Urinary bladder (tissue), 4 donors: ENCODE measurements around the gene AFF1. TPM values are rescaled to one million over a fixed set of nuclear protein-coding genes. Genes with fewer than 3 reads are reported as not detected.
"Not testable (repeated sequence)": the region's sequence is repeated elsewhere in the genome, so short reads cannot be mapped to it uniquely, and the experiment has no call there.

ENCODE experiments used
- DNase-seq: peaks from one replicate; pipeline ENCODE4 v3.0.0-alpha.2; 2015; ENCODE audit errors: extremely low spot score
- H3K27ac ChIP-seq: one replicate; pipeline ENCODE4 v1.5.1; 2013; ENCODE audit warnings: low read depth, mild to moderate bottlenecking, moderate library complexity
- H3K36me3 ChIP-seq: one replicate; pipeline ENCODE4 v1.6.1; 2013; ENCODE audit warnings: mild to moderate bottlenecking, moderate library complexity; ENCODE audit not compliant: insufficient read depth
- H3K4me1 ChIP-seq: one replicate; pipeline ENCODE4 v1.6.1; 2013; ENCODE audit warnings: mild to moderate bottlenecking, moderate library complexity; ENCODE audit not compliant: insufficient read depth
- H3K4me3 ChIP-seq: one replicate; pipeline ENCODE4 v1.5.1; 2013; ENCODE audit warnings: low read depth, low read length
- WGBS: extraction: QIAGEN DNeasy Blood & Tissue Kit; methylation state at CpG from one replicate; pipeline ENCODE4 v1.1.7; 2013; 5-methylcytosine and 5-hydroxymethylcytosine counted together
- polyA plus RNA-seq: library from polyadenylated mRNA; stranded (reverse); fragments of 200-250 nt; gene quantifications from one replicate; pipeline ENCODE4 v1.2.3, GENCODE V29; 2013
- total RNA-seq: library from RNA; depleted of rRNA; stranded (reverse); fragments of >200 nt; gene quantifications from one replicate; pipeline ENCODE4 v1.2.3, GENCODE V29; 2014
- donor health status: healthy with polysubstance abuse.
- donor health status: healthy.

The AFF1 gene
- total and polyA plus RNA-seq, 2 donors: 22.8 to 32.8 TPM

DNA sequence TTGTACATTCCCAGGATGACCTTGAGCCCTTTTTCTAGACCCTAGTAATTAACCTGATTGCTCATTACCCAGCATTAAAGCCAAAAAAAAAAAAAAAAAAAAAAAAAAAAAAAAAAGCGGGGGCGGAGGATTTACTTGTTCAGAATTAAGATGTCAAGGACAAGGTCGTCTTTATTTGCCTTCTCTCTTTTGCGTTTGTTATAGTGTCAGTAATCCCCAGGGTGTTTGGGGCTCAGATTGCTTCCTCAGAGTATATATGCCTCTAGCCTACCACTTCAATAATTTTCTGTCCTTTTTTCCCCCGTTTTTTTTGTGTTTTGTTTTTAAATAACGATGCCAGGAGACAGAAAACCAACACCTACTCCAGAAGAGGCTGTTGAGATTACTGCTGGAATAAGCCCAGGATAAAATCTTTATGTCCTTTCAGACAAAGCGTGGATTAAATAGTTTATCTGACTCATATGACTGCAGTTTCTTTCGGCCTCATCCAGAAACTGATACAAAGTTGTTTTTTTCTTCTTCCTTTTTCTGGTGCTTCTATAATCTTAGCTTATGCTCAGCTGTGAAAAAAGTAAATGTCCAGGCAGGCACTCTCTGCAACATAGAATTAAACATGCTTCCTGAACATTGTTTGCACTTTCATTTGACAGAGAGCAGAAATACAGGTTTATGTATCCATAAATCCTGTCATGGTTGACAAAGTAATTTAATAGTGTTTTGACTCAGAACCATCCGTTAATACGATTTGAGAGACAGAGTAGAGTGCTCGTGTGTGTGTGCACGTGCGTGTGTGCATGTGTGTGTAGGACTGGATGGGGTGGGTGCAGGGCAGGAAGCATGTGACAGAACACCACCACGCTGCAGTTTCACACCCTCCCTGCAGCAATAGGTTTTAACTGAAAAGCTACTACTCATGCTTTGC is 138.6 kb downstream of the AFF1 start:
- 7% methylated on average over 14 of the region's 14 CpGs for WGBS
- peak overlapping the region; percentile 59 for H3K27ac ChIP-seq
- H3K36me3 ChIP-seq: no peaks in the 10 kb centered on the region
- peak; percentile 73 for DNase-seq
- no peak overlapping the region for H3K4me3 ChIP-seq
- H3K4me1 ChIP-seq: peaks cover 5% of the 10 kb centered on the region

GRCh38 chr4:87074121-87074488 is 139.3 kb downstream of the AFF1 start:
- DNase-seq: no peak
- Histone ChIP-seq H3K4me3 (no peak overlapping the region), H3K36me3 (no peaks in the 10 kb centered on the region), H3K4me1 (peaks cover 5% of the 10 kb centered on the region), H3K27ac (no peak overlapping the region)
- WGBS: 41% methylated on average over 3 of the region's 3 CpGs

- H3K27ac ChIP-seq: no peak overlapping the region
- peaks cover 9% of the 10 kb centered on the region for H3K4me1 ChIP-seq
Observed at GRCh38 chr4:87075876-87076275, 141.1 kb downstream of the AFF1 start.

DNA sequence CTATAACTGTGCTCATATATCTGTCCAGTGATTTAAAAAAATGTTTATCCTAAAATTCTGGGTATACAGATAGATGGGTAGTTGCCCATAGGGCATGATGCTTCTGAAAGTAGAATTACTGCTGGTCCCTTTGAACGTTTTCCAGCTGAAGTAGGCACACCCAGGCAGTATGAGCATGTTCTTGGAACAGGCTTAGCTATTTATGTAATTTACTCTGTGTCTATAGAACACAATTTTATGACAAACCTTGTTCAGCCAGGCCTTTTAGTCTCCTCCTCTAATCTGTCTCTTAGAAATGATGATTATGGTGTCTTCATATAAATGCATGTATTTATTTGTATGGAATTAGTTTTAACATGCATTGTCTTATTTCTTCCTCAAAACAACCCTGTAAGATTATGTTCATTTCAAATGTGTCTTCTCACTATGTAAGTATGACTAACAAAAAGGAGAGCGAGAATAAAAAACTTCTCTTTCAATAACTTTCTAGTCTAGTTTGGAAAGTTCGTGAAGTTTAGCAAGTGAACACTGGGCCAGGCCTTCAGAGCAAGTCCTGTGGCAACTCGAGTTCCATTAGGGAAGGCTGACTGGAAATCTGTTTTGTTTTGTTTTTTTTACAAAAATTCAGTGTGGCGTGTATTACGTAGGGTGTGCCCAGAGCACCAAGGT is 142.0 kb downstream of the AFF1 start:
- no peak overlapping the region for H3K4me3 ChIP-seq
- no peak overlapping the region for H3K27ac ChIP-seq
- no peaks in the 10 kb centered on the region for H3K36me3 ChIP-seq
- peaks cover 8% of the 10 kb centered on the region for H3K4me1 ChIP-seq
- no peak for DNase-seq
- 78% methylated on average over 6 of the region's 6 CpGs for WGBS

More at GRCh38 chr4:87075876-87076275, 141.1 kb downstream of the AFF1 start:
- no peak for DNase-seq
- 58% methylated on average over 2 of the region's 2 CpGs for WGBS
- Histone ChIP-seq H3K36me3 (no peaks in the 10 kb centered on the region), H3K4me3 (no peak overlapping the region)

DNA sequence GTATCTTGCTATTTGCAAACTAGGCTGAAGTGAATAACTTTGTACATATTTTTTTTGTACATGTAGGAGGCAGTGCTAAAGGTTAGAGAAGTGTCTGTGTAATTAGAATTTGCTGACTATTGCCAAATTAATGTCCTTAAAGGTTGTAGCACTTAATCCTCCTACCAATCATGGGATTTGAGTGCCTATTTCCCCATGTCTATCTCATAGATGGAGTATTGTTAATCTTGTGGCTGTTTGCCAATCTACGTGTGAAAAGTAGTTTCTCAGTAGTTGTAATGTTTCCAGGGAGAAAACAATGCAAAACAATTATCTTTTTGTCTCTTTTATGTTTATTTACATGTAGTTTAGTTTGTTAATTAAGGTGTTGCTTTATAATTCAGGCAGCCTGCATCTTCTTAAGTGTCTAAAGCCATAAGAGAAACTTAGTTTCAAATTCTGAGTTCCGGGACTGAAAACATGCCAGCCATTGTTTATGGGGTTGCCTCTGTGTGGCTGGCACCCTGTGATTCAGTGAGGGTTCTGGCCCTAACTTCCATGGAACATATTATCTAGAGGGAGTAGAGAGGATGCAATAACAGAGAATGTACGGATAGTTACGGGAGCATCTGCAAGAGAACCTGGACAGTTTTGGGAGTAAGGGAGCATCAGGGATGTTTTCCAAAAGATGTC is 143.2 kb downstream of the AFF1 start:
- Histone ChIP-seq H3K36me3 (no peaks in the 10 kb centered on the region), H3K4me1 (peaks cover 8% of the 10 kb centered on the region), H3K4me3 (no peak overlapping the region), H3K27ac (no peak overlapping the region)
- no peak for DNase-seq
- WGBS: 66% methylated on average over 4 of the region's 4 CpGs

DNA sequence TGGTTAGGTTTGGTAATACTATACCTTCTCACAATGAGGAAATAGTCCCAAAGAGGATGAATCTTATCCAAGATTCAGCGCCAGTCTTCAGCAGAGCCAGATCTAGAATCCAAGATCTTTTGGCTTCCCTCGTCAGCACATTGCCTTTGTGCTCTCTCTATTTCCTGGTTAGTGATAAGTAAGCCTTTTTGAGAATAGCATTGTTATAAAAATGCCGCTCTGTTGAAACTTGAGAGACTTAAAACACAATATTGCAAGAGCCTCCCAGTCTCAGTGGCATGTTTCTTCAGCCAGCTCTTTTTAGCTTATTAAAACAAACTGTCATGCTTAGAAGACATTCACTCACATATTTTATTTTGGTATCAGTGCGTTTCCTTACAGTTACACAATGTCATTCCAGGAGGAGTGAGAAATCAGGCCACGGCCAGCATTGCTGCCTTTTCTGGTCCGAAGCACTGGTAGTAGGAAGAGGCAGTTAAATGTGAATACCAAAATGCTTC is 144.2 kb downstream of the AFF1 start:
- no peaks in the 10 kb centered on the region for H3K36me3 ChIP-seq
- peaks cover 8% of the 10 kb centered on the region for H3K4me1 ChIP-seq
- 14% methylated on average over 6 of the region's 6 CpGs for WGBS
- peak overlapping the region; percentile 16 for H3K27ac ChIP-seq
- no peak overlapping the region for H3K4me3 ChIP-seq
- DNase-seq: peak; percentile 50

- 54% methylated on average over 2 of the region's 2 CpGs for WGBS
- no peak for DNase-seq
- peaks cover 8% of the 10 kb centered on the region for H3K4me1 ChIP-seq
Observed at GRCh38 chr4:87079967-87080366, 145.2 kb downstream of the AFF1 start.

GRCh38 chr4:87080462-87080861 is 145.7 kb downstream of the AFF1 start:
- H3K36me3 ChIP-seq: no peaks in the 10 kb centered on the region
- H3K27ac ChIP-seq: no peak overlapping the region
- no peak overlapping the region for H3K4me3 ChIP-seq
- H3K4me1 ChIP-seq: peaks cover 8% of the 10 kb centered on the region
- WGBS: 53% methylated on average over 3 of the region's 3 CpGs
- no peak for DNase-seq

More at GRCh38 chr4:87079967-87080366, 145.2 kb downstream of the AFF1 start:
- H3K27ac ChIP-seq: no peak overlapping the region
- H3K36me3 ChIP-seq: no peaks in the 10 kb centered on the region
- no peak overlapping the region for H3K4me3 ChIP-seq

DNA sequence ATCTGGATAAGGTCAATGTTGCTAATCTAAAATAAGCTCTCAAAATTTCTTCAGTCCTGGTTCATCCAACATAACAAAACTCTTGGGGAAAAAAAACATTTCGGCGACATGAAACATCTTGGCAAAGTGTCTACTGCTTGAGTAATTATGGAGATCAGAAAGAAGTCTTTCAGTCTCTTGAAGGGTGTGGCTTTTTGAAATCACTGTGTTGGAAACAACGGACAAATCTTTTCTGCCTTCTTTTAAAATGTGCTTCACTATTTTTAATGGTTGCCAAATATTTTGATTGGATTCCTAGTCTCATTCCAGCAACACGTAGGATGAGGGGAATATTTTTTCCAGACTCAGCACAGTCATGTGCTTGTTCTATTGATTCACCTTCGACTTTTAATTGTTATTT is 147.0 kb downstream of the AFF1 start:
- H3K27ac ChIP-seq: no peak overlapping the region
- no peak for DNase-seq
- WGBS: 36% methylated on average over 5 of the region's 5 CpGs
- peaks cover 8% of the 10 kb centered on the region for H3K4me1 ChIP-seq
- no peak overlapping the region for H3K4me3 ChIP-seq
- no peaks in the 10 kb centered on the region for H3K36me3 ChIP-seq

GRCh38 chr4:87085732-87086131 is 150.9 kb downstream of the AFF1 start:
- H3K27ac ChIP-seq, H3K4me3 ChIP-seq, H3K4me1 ChIP-seq, H3K36me3 ChIP-seq, DNase-seq: not testable (repeated sequence)
- WGBS: 97% methylated on average over 11 of the region's 11 CpGs

GRCh38 chr4:87086143-87086805 is 151.5 kb downstream of the AFF1 start:
- DNase-seq: no peak
- Histone ChIP-seq H3K27ac (no peak overlapping the region), H3K36me3 (no peaks in the 10 kb centered on the region), H3K4me1 (no peaks in the 10 kb centered on the region), H3K4me3 (no peak overlapping the region)
- WGBS: 97% methylated on average over 12 of the region's 12 CpGs

DNA sequence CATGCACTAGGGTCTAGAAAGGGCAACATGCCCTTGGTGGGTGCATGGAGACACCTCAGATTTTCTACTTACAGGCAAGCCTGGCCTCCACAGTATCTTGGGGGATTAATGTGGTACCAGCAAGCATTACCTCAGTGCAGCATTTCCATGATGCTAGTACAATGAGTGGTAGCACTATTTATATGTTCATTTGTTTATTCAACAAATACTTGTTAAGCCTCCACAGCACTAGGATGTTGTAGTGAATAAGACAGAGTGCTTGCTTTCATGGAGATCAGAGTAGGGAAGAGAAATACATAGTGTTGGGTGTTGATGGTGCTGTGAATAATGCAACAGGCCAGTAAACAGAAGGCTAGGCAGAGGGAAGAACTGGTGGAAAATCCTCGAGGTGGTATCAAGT is 152.2 kb downstream of the AFF1 start:
- no peaks in the 10 kb centered on the region for H3K36me3 ChIP-seq
- no peak overlapping the region for H3K27ac ChIP-seq
- H3K4me1 ChIP-seq: no peaks in the 10 kb centered on the region
- no peak overlapping the region for H3K4me3 ChIP-seq
- DNase-seq: no peak
- 63% methylated on average over 1 of the region's 1 CpG for WGBS

DNA sequence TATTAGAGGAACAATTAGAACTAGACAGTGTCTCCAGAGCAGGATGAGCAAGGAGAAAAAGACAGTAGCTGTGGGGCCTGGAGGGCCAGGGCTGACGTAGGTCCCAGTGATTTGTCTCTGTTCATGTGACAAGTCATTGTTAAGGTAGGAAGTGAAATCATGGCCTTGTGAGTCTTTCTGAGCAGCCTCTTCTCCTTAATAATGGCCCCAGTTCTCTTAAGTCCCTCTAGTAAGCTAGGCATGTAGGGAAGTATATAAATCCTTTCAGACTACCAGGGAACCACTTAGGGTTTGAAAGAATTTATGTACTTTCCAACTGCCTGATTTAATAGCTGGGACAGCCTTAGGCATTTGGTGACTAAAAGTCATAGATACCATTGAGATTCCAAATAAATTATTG is 152.6 kb downstream of the AFF1 start:
- H3K27ac ChIP-seq: no peak overlapping the region
- no peak for DNase-seq
- no peaks in the 10 kb centered on the region for H3K36me3 ChIP-seq
- WGBS: 78% methylated on average over 1 of the region's 1 CpG
- H3K4me3 ChIP-seq: no peak overlapping the region
- H3K4me1 ChIP-seq: no peaks in the 10 kb centered on the region
